T47D (cell line): Measurements from ENCODE around the gene ENOX1.
A peak's percentile ranks its signal among the peaks of the same experiment; 100 is the strongest.

ENCODE experiments used
- DNase-seq, 2 experiments: peaks; one replicate each; pipeline versions ENCODE4 v3.0.0 to v3.0.0-alpha.2; 2011 to 2012; ENCODE audit warnings: low read depth in 1 of 2, low spot score in 1 of 2
- JUND ChIP-seq: IDR thresholded peaks from 2 replicates; pipeline ENCODE4 v1.6.1; 2012; ENCODE audit warnings: low read depth
- in situ Hi-C: cut with HindIII; loops from 2 replicates; pipeline ENCODE4 v1.10.0; 2016; ENCODE audit warnings: low sequenced_read_pairs, low pct_unique_long_range_greater_than_20kb

Gene ENOX1

GRCh38 chr13:43758834-43759233 is 27.9 kb downstream of the ENOX1 start:
- TF ChIP-seq JUND, result no peak
- peak in 1 of 2 experiments; percentile 0 for DNase-seq
- in situ Hi-C loops, result no loop called here

GRCh38 chr13:43757266-43757665 is 29.5 kb downstream of the ENOX1 start:
- no peak for DNase-seq
- TF ChIP-seq JUND, result no peak
- in situ Hi-C loops, result no loop called here

- in situ Hi-C loops, result no loop called here
- TF ChIP-seq JUND, result no peak
- no peak for DNase-seq
Observed at GRCh38 chr13:43755844-43756243, 30.9 kb downstream of the ENOX1 start.

- in situ Hi-C loops, result no loop called here
- DNase-seq, result no peak
Observed at GRCh38 chr13:43751624-43752023, 35.1 kb downstream of the ENOX1 start.

GRCh38 chr13:43749503-43749902 is 37.3 kb downstream of the ENOX1 start:
- in situ Hi-C loops, result no loop called here
- no peak for TF ChIP-seq JUND

More at GRCh38 chr13:43751624-43752023, 35.1 kb downstream of the ENOX1 start:
- no peak for TF ChIP-seq JUND

GRCh38 chr13:43744261-43745031 is 42.3 kb downstream of the ENOX1 start:
- in situ Hi-C loops, result no loop called here
- TF ChIP-seq JUND, result no peak

More at GRCh38 chr13:43749503-43749902, 37.3 kb downstream of the ENOX1 start:
- no peak for DNase-seq

GRCh38 chr13:43742911-43743310 is 43.9 kb downstream of the ENOX1 start:
- no peak for DNase-seq
- in situ Hi-C loops, result no loop called here
- TF ChIP-seq JUND, result no peak

More at GRCh38 chr13:43744261-43745031, 42.3 kb downstream of the ENOX1 start:
- DNase-seq, result peak in 1 of 2 experiments; percentile 30

- in situ Hi-C loops, result no loop called here
- DNase-seq, result no peak
- TF ChIP-seq JUND, result no peak
Observed at GRCh38 chr13:43737392-43737923, 49.3 kb downstream of the ENOX1 start.

GRCh38 chr13:43732726-43733125 is 54.0 kb downstream of the ENOX1 start:
- in situ Hi-C loops, result no loop called here
- no peak for DNase-seq
- no peak for TF ChIP-seq JUND

GRCh38 chr13:43731296-43731695 is 55.5 kb downstream of the ENOX1 start:
- no peak for TF ChIP-seq JUND
- DNase-seq, result no peak
- in situ Hi-C loops, result no loop called here

GRCh38 chr13:43730642-43731041 is 56.1 kb downstream of the ENOX1 start:
- no peak for TF ChIP-seq JUND
- DNase-seq, result no peak
- in situ Hi-C loops, result no loop called here

- in situ Hi-C loops, result no loop called here
- DNase-seq, result no peak
- no peak for TF ChIP-seq JUND
Observed at GRCh38 chr13:43728421-43728820, 58.4 kb downstream of the ENOX1 start.

GRCh38 chr13:43727856-43728255 is 58.9 kb downstream of the ENOX1 start:
- no peak for TF ChIP-seq JUND
- no peak for DNase-seq
- in situ Hi-C loops, result no loop called here

GRCh38 chr13:43725460-43725859 is 61.3 kb downstream of the ENOX1 start:
- in situ Hi-C loops, result no loop called here
- no peak for TF ChIP-seq JUND
- no peak for DNase-seq
